ENCODE measurements around the gene AMBRA1. TPM values are rescaled to one million over a fixed set of nuclear protein-coding genes. Genes with fewer than 3 reads are reported as not detected.

Gene AMBRA1
- total RNA-seq, 2 donors from 2014 or later: 35.2 to 42.2 TPM

- ATAC-seq (ENCODE audit: insufficient number of reproducible peaks, low FRiP score, low read depth): no peak
- Histone ChIP-seq H3K9me3 (no peaks in the 10 kb centered on the region), H3K36me3 (peaks cover 27% of the 10 kb centered on the region), H3K27me3 (replicated peaks; ENCODE audit: insufficient read depth) (no peaks in the 10 kb centered on the region), H3K27ac (no peak overlapping the region), H3K4me3 (no peak overlapping the region), H3K4me1 (ENCODE audit: control insufficient read depth in 1 of 2, low read depth in 2 of 2) (peaks cover 9 to 11% of the 10 kb centered on the region in 2 donors)
- TF ChIP-seq, protein P1, sequence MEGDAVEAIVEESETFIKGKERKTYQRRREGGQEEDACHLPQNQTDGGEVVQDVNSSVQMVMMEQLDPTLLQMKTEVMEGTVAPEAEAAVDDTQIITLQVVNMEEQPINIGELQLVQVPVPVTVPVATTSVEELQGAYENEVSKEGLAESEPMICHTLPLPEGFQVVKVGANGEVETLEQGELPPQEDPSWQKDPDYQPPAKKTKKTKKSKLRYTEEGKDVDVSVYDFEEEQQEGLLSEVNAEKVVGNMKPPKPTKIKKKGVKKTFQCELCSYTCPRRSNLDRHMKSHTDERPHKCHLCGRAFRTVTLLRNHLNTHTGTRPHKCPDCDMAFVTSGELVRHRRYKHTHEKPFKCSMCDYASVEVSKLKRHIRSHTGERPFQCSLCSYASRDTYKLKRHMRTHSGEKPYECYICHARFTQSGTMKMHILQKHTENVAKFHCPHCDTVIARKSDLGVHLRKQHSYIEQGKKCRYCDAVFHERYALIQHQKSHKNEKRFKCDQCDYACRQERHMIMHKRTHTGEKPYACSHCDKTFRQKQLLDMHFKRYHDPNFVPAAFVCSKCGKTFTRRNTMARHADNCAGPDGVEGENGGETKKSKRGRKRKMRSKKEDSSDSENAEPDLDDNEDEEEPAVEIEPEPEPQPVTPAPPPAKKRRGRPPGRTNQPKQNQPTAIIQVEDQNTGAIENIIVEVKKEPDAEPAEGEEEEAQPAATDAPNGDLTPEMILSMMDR (IDR thresholded peaks at IDR 0.05): no peak
- DNase-seq (ENCODE audit: low spot score): no peak
Measured at GRCh38 chr11:46377831-46378230, 216.0 kb downstream of the AMBRA1 start.

DNA sequence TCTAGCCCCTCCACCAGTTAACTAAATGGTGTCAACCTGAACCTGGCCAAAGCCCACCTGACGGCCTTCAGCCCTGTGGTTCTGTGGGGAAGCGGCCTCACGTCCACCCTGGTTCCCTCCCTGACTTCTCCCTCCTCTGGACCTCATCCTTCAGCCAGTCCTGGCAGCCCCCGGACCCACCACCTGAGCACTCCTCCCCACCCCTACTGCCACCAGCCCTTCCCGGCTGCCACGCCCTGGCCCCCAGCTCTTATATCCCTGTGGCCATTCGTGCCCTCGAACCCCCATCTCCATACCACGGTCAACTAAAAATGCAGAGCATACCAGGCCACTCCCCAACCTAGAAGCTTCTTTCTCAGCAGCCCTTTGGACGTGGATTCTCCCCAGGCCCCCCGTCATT is 216.5 kb downstream of the AMBRA1 start:
- no peaks in the 10 kb centered on the region for H3K9me3 ChIP-seq
- peaks cover 6% of the 10 kb centered on the region in 2 donors for H3K4me1 ChIP-seq (ENCODE audit: control insufficient read depth in 1 of 2, low read depth in 2 of 2)
- DNase-seq (ENCODE audit: low spot score): no peak
- no peak overlapping the region for H3K4me3 ChIP-seq
- H3K36me3 ChIP-seq: peaks cover 30% of the 10 kb centered on the region
- no peak for ATAC-seq (ENCODE audit: insufficient number of reproducible peaks, low FRiP score, low read depth)
- TF ChIP-seq, protein P1 (IDR thresholded peaks at IDR 0.05): no peak
- H3K27ac ChIP-seq: no peak overlapping the region
- no peaks in the 10 kb centered on the region for H3K27me3 ChIP-seq (replicated peaks; ENCODE audit: insufficient read depth)

DNA sequence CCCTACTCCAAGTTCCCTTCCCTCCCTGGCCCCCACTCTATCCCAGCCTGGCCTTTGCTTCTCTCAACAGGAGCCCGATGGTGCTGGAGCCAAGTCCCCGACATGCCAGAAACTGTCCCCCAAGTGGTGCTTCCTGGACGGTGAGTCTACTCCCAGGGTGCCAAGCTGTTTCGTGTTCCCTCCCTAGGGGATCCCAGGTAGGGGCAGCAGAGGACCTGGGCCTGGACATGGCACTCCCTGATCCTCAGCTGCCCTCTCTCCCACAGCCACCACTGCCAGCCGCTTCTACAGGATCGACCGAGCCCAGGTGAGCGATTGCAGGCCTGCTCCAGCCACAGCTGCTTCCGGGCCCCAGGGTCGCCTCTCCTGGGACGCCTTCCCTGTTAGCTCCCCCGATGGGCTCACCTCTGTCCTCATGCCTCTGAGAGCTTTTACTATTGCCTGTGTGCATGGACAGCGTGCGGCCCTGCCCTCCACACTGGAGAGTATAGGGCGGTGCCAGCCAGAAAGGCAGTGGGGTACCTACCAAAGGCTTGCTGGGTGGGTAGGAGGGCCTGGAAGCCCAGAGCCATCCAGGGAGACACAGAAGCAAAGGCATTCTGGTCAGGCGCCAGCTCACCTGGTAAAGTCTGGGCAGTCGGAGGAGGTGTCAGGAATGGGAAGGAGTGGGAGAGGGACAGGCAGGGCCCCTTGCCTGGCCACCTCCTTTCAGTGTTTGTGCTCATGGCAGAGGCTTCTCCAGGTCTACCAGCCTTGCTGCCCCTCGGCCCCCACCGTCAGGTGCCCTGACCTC is 217.4 kb downstream of the AMBRA1 start:
- Histone ChIP-seq H3K36me3 (peaks cover 35% of the 10 kb centered on the region), H3K27me3 (replicated peaks; ENCODE audit: insufficient read depth) (no peaks in the 10 kb centered on the region), H3K27ac (no peak overlapping the region), H3K4me3 (no peak overlapping the region), H3K4me1 (ENCODE audit: control insufficient read depth in 1 of 2, low read depth in 2 of 2) (no peaks in the 10 kb centered on the region), H3K9me3 (no peaks in the 10 kb centered on the region)
- DNase-seq (ENCODE audit: low spot score) (no peak), ATAC-seq (ENCODE audit: insufficient number of reproducible peaks, low FRiP score, low read depth) (no peak)
- TF ChIP-seq, protein P1 (IDR thresholded peaks at IDR 0.05): no peak

GRCh38 chr11:46375392-46376101 is 218.3 kb downstream of the AMBRA1 start:
- Histone ChIP-seq H3K9me3 (no peaks in the 10 kb centered on the region), H3K27me3 (replicated peaks; ENCODE audit: insufficient read depth) (no peaks in the 10 kb centered on the region), H3K27ac (no peak overlapping the region), H3K4me1 (ENCODE audit: control insufficient read depth in 1 of 2, low read depth in 2 of 2) (no peaks in the 10 kb centered on the region), H3K36me3 (peaks cover 42% of the 10 kb centered on the region), H3K4me3 (no peak overlapping the region)
- no peak for DNase-seq (ENCODE audit: low spot score)
- no peak for ATAC-seq (ENCODE audit: insufficient number of reproducible peaks, low FRiP score, low read depth)
- TF ChIP-seq, protein P1 (IDR thresholded peaks at IDR 0.05): no peak

DNA sequence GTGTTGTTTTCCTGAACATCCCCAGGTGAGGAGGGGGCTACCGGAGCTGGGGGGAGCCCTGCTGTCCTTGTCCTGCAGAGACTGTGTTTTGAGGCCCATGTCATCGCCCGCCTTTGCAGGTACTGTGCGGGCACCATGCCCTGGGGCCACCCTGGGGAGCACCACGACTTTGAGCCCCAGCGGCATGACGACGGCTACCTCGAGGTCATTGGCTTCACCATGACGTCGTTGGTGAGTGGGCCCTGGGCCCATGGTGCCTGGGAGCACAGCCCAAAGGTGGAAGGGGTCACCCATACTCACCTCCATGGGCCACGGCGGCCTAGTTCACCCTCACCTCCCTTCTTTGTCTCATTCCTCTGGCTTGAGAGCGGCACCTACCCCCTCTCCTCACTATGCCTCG is 219.0 kb downstream of the AMBRA1 start:
- TF ChIP-seq, protein P1 (IDR thresholded peaks at IDR 0.05): no peak
- ATAC-seq (ENCODE audit: insufficient number of reproducible peaks, low FRiP score, low read depth): no peak
- no peak for DNase-seq (ENCODE audit: low spot score)
- Histone ChIP-seq H3K27ac (no peak overlapping the region), H3K4me1 (ENCODE audit: control insufficient read depth in 1 of 2, low read depth in 2 of 2) (no peaks in the 10 kb centered on the region), H3K36me3 (peaks cover 42% of the 10 kb centered on the region), H3K9me3 (no peaks in the 10 kb centered on the region), H3K27me3 (replicated peaks; ENCODE audit: insufficient read depth) (no peaks in the 10 kb centered on the region), H3K4me3 (no peak overlapping the region)
